ENCODE data around the gene MAGEC1.
"Not testable (repeated sequence)": the region's sequence is repeated elsewhere in the genome, so short reads cannot be mapped to it uniquely, and the experiment has no call there.

Gene MAGEC1

GRCh38 chrX:141903400-141904155 is at the start of gene MAGEC1:
Gene MAGEC1, plus strand, starts transcription at chrX:141903894. Its CDS starts 1,179 bp downstream, at chrX:141905073.
- Histone ChIP-seq H3K9ac (ENCODE audit: low read depth, low read length) (no peak within 1 kb of the TSS), H3K27me3 (ENCODE audit: insufficient read depth, low read length) (no peaks in the 10 kb centered on the region), H3K9me3 (ENCODE audit: insufficient read depth, low read depth, low read length) (no peaks in the 10 kb centered on the region; the same call in 1 of the 2 replicates), H3K36me3 (ENCODE audit: insufficient read depth, low read depth, low read length) (no peaks in the 10 kb centered on the region), H3K4me3 (ENCODE audit: low read length) (no peak within 1 kb of the TSS), H3K4me1 (ENCODE audit: insufficient read depth, low read length) (no peaks in the 10 kb centered on the region), H3K27ac (ENCODE audit: low read length) (no peak within 1 kb of the TSS)

- H3K36me3 ChIP-seq (ENCODE audit: insufficient read depth, low read depth, low read length) = no peaks in the 10 kb centered on the region
- H3K4me1 ChIP-seq (ENCODE audit: insufficient read depth, low read length) = no peaks in the 10 kb centered on the region
- no peaks in the 10 kb centered on the region for H3K27me3 ChIP-seq (ENCODE audit: insufficient read depth, low read length)
- H3K27ac ChIP-seq (ENCODE audit: low read length) = no peak overlapping the region
- H3K4me3 ChIP-seq (ENCODE audit: low read length) = no peak overlapping the region
- H3K9ac ChIP-seq (ENCODE audit: low read depth, low read length) = no peak overlapping the region
- no peaks in the 10 kb centered on the region for H3K9me3 ChIP-seq (ENCODE audit: insufficient read depth, low read depth, low read length)
These were observed 46.2 kb upstream of the MAGEC1 start for GRCh38 chrX:141857479-141857878.

- Histone ChIP-seq H3K36me3 (ENCODE audit: insufficient read depth, low read depth, low read length) (no peaks in the 10 kb centered on the region), H3K27me3 (ENCODE audit: insufficient read depth, low read length) (no peaks in the 10 kb centered on the region), H3K27ac (ENCODE audit: low read length) (no peak overlapping the region), H3K9ac (ENCODE audit: low read depth, low read length) (no peak overlapping the region), H3K9me3 (ENCODE audit: insufficient read depth, low read depth, low read length) (no peaks in the 10 kb centered on the region), H3K4me3 (ENCODE audit: low read length) (no peak overlapping the region), H3K4me1 (ENCODE audit: insufficient read depth, low read length) (peaks cover 6% of the 10 kb centered on the region)
These were observed 24.1 kb upstream of the MAGEC1 start for GRCh38 chrX:141879616-141880015.

GRCh38 chrX:141888811-141889210 is 14.9 kb upstream of the MAGEC1 start:
- H3K4me1 ChIP-seq (ENCODE audit: insufficient read depth, low read length); H3K9me3 ChIP-seq (ENCODE audit: insufficient read depth, low read depth, low read length); H3K4me3 ChIP-seq (ENCODE audit: low read length); H3K9ac ChIP-seq (ENCODE audit: low read depth, low read length); H3K27me3 ChIP-seq (ENCODE audit: insufficient read depth, low read length); H3K36me3 ChIP-seq (ENCODE audit: insufficient read depth, low read depth, low read length); H3K27ac ChIP-seq (ENCODE audit: low read length): not testable (repeated sequence)

- no peaks in the 10 kb centered on the region for H3K4me1 ChIP-seq (ENCODE audit: insufficient read depth, low read length)
- H3K27me3 ChIP-seq (ENCODE audit: insufficient read depth, low read length) = no peaks in the 10 kb centered on the region
- H3K9me3 ChIP-seq (ENCODE audit: insufficient read depth, low read depth, low read length) = no peaks in the 10 kb centered on the region
- H3K4me3 ChIP-seq (ENCODE audit: low read length) = no peak overlapping the region
- no peaks in the 10 kb centered on the region for H3K36me3 ChIP-seq (ENCODE audit: insufficient read depth, low read depth, low read length)
- no peak overlapping the region for H3K9ac ChIP-seq (ENCODE audit: low read depth, low read length)
- H3K27ac ChIP-seq (ENCODE audit: low read length) = no peak overlapping the region
These were observed 9.0 kb upstream of the MAGEC1 start for GRCh38 chrX:141894733-141895132.

- Histone ChIP-seq H3K27me3 (ENCODE audit: insufficient read depth, low read length) (no peaks in the 10 kb centered on the region), H3K27ac (ENCODE audit: low read length) (no peak overlapping the region), H3K4me1 (ENCODE audit: insufficient read depth, low read length) (no peaks in the 10 kb centered on the region), H3K9me3 (ENCODE audit: insufficient read depth, low read depth, low read length) (no peaks in the 10 kb centered on the region), H3K36me3 (ENCODE audit: insufficient read depth, low read depth, low read length) (no peaks in the 10 kb centered on the region), H3K9ac (ENCODE audit: low read depth, low read length) (no peak overlapping the region), H3K4me3 (ENCODE audit: low read length) (no peak overlapping the region)
These were observed 6.0 kb upstream of the MAGEC1 start for GRCh38 chrX:141897690-141898089.

- Histone ChIP-seq H3K27ac (ENCODE audit: low read length) (no peak overlapping the region), H3K4me1 (ENCODE audit: insufficient read depth, low read length) (no peaks in the 10 kb centered on the region), H3K27me3 (ENCODE audit: insufficient read depth, low read length) (no peaks in the 10 kb centered on the region), H3K4me3 (ENCODE audit: low read length) (no peak overlapping the region), H3K9ac (ENCODE audit: low read depth, low read length) (no peak overlapping the region), H3K36me3 (ENCODE audit: insufficient read depth, low read depth, low read length) (no peaks in the 10 kb centered on the region), H3K9me3 (ENCODE audit: insufficient read depth, low read depth, low read length) (no peaks in the 10 kb centered on the region; the same call in 1 of the 2 replicates)
These were observed 1.3 kb upstream of the MAGEC1 start for GRCh38 chrX:141902366-141902765.

GRCh38 chrX:141904262-141904661 is 568 bp downstream of the MAGEC1 start:
- no peak overlapping the region for H3K27ac ChIP-seq (ENCODE audit: low read length)
- H3K9ac ChIP-seq (ENCODE audit: low read depth, low read length) = no peak overlapping the region
- H3K27me3 ChIP-seq (ENCODE audit: insufficient read depth, low read length) = no peaks in the 10 kb centered on the region
- no peaks in the 10 kb centered on the region; the same call in 1 of the 2 replicates for H3K9me3 ChIP-seq (ENCODE audit: insufficient read depth, low read depth, low read length)
- no peaks in the 10 kb centered on the region for H3K36me3 ChIP-seq (ENCODE audit: insufficient read depth, low read depth, low read length)
- no peaks in the 10 kb centered on the region for H3K4me1 ChIP-seq (ENCODE audit: insufficient read depth, low read length)
- H3K4me3 ChIP-seq (ENCODE audit: low read length) = no peak overlapping the region

- Histone ChIP-seq H3K27me3 (ENCODE audit: insufficient read depth, low read length) (no peaks in the 10 kb centered on the region), H3K4me1 (ENCODE audit: insufficient read depth, low read length) (no peaks in the 10 kb centered on the region), H3K36me3 (ENCODE audit: insufficient read depth, low read depth, low read length) (no peaks in the 10 kb centered on the region), H3K9ac (ENCODE audit: low read depth, low read length) (no peak overlapping the region), H3K4me3 (ENCODE audit: low read length) (no peak overlapping the region), H3K9me3 (ENCODE audit: insufficient read depth, low read depth, low read length) (no peaks in the 10 kb centered on the region), H3K27ac (ENCODE audit: low read length) (no peak overlapping the region)
These were observed 14.1 kb downstream of the MAGEC1 start for GRCh38 chrX:141917801-141918200.

- no peaks in the 10 kb centered on the region for H3K36me3 ChIP-seq (ENCODE audit: insufficient read depth, low read depth, low read length)
- H3K27ac ChIP-seq (ENCODE audit: low read length) = no peak overlapping the region
- no peak overlapping the region for H3K9ac ChIP-seq (ENCODE audit: low read depth, low read length)
- no peaks in the 10 kb centered on the region for H3K9me3 ChIP-seq (ENCODE audit: insufficient read depth, low read depth, low read length)
- H3K4me1 ChIP-seq (ENCODE audit: insufficient read depth, low read length) = no peaks in the 10 kb centered on the region
- no peak overlapping the region for H3K4me3 ChIP-seq (ENCODE audit: low read length)
- no peaks in the 10 kb centered on the region for H3K27me3 ChIP-seq (ENCODE audit: insufficient read depth, low read length)
These were observed 20.6 kb downstream of the MAGEC1 start for GRCh38 chrX:141924293-141924692.

GRCh38 chrX:141928432-141928831 is 24.7 kb downstream of the MAGEC1 start:
- H3K9ac ChIP-seq (ENCODE audit: low read depth, low read length) = no peak overlapping the region
- H3K27me3 ChIP-seq (ENCODE audit: insufficient read depth, low read length) = no peaks in the 10 kb centered on the region
- H3K36me3 ChIP-seq (ENCODE audit: insufficient read depth, low read depth, low read length) = no peaks in the 10 kb centered on the region
- no peak overlapping the region for H3K27ac ChIP-seq (ENCODE audit: low read length)
- H3K4me1 ChIP-seq (ENCODE audit: insufficient read depth, low read length) = no peaks in the 10 kb centered on the region
- no peaks in the 10 kb centered on the region for H3K9me3 ChIP-seq (ENCODE audit: insufficient read depth, low read depth, low read length)
- H3K4me3 ChIP-seq (ENCODE audit: low read length) = no peak overlapping the region

GRCh38 chrX:141934059-141934641 is 30.5 kb downstream of the MAGEC1 start:
- no peaks in the 10 kb centered on the region for H3K27me3 ChIP-seq (ENCODE audit: insufficient read depth, low read length)
- H3K9me3 ChIP-seq (ENCODE audit: insufficient read depth, low read depth, low read length) = no peaks in the 10 kb centered on the region
- H3K27ac ChIP-seq (ENCODE audit: low read length) = no peak overlapping the region
- H3K36me3 ChIP-seq (ENCODE audit: insufficient read depth, low read depth, low read length) = no peaks in the 10 kb centered on the region
- no peak overlapping the region for H3K9ac ChIP-seq (ENCODE audit: low read depth, low read length)
- no peaks in the 10 kb centered on the region for H3K4me1 ChIP-seq (ENCODE audit: insufficient read depth, low read length)
- H3K4me3 ChIP-seq (ENCODE audit: low read length) = no peak overlapping the region
